GM12873 (cell line): ENCODE data around the gene TENM4.

Experiments used
- CTCF ChIP-seq: IDR thresholded peaks from 2 replicates; pipeline ENCODE4 v1.5.1; 2012; ENCODE audit warnings: low read depth, mild to moderate bottlenecking, moderate library complexity, low read length, control low read depth; ENCODE audit not compliant: insufficient read depth; ENCODE audit errors: missing control alignments

TENM4 gene

DNA sequence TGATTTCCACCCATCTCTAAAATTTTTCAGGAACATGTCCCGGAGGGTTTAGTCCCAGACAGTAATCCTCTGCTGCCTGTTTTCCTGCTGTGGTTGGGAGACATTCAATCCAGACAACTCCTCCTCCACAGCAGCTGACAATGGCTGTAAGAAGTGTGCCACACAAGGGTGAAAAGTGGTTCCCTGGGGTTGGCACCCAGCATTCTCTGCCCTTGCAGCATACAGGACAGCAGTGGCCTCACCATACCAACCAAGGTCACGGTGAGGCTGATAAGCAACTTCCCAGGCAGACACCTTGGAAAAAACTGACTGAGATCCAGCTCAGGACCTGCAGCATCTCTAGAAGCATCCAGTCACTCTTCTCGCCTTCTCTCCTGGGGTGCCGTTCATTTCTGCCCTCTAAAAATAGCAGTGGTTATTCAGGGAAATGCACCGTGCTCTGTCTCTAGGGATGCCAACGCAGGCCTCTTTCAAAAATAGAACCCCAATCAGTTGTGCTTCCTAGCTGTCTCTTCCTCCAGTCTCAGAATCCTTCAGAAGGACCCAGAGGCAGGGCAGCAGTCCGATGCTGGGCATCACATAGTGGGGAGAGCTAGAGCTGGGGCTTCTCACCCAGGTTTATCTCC, 241.0 kb downstream of the TENM4 start:
- TF ChIP-seq CTCF, result no peak

DNA sequence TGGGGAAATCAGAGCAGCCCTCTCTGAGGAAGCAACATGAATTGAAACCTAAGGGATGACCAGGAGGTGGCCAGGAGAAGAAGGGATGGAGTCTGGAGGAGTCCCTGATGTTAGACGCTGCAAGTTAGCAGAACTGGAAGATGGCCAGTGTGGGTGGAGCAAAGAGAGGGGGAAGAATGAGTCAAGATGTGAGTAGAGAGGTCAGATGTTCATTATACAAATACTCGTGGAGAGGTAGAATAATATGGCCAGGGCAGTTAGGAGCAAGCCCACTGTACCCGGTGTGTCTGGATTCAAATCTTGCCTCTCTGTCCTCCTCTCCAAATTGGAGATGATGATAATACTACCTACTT, 242.0 kb downstream of the TENM4 start:
- no peak for TF ChIP-seq CTCF

DNA sequence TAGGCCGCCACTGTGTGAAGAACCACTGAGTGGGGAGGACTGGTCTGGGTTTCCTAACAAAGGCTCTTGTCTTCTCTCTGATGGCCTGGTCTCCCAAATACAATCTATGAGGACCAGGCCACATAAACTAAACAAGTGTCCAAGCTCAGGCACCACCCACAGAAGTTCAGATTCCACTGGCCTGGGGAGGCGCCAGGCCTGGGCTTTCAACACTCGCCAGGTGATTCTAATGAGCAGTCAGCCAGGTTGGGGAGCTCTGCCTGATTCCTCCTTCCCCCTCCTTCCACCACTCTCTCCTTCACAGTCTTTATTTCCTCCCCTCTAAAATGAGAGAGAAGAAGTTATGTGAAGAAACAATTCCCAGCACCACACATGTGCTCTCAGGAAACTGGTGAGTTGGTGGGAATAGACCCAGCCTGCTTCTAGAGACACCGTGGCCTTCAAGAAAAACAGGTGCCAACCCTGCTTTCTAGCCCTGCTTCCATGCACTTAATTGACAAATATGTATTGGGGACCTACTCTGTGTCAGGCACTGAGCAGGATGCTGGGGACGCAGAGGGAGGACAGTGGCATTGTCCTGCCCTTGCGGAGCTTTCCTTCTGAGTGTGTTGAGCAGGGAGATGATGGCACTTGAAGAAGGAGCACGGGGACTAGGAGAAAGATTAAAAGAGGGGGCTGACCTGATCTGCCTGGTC, 242.5 kb downstream of the TENM4 start:
- TF ChIP-seq CTCF, result no peak

DNA sequence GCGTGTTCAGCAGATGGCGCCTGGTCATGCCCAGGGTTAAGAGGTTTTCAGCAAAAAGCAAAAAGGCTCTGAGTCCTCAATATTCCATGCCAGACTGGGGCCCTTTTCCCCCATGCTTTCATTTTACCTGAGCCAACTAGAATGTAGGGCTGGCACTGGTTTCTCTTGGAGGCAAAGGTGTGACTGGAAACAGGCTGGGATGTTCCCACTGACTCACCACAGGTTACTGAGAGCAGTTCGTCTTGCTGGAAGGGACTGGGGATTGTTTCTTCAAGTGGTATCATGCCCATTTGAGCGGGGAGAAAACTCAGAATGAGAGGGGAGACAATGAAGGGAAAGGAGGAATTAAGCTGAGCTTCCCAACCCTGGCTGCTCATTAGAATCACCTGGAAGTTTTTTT, 243.9 kb downstream of the TENM4 start:
- no peak for TF ChIP-seq CTCF

DNA sequence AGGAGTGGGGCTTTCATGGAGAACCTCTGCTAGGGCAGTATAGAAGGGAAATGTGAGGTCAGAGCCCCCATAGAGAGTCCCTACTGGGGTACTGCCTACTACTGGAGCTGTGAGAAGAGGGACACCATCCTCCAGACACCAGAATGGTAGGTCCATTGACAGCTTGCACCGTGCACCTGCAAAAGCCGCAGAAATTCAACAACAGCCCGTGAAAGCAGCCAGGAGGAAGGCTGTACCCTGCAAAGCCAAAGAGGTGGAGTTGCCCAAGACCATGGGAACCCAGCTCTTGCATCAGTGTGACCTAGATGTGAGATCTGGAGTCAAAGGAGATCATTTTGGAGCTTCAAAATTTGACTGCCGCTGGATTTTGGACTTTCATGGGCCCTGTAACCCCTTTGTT, 245.6 kb downstream of the TENM4 start:
- TF ChIP-seq CTCF, result no peak

- no peak for TF ChIP-seq CTCF
Observed at GRCh38 chr11:79193663-79194310, 247.0 kb downstream of the TENM4 start.

GRCh38 chr11:79192836-79193235, 248.0 kb downstream of the TENM4 start:
- TF ChIP-seq CTCF, result no peak
